A673 (cell line): ENCODE results near the gene VARS2. TPM values are rescaled to one million over a fixed set of nuclear protein-coding genes. Genes with fewer than 3 reads are reported as not detected.

Source experiments
- BruUV-seq: library from RNA; stranded (reverse); fragments of 400-500 nt; replicated peaks from 2 replicates; lab custom pipeline; 2021; lab: Mats Ljungman, UMichigan
- CTCF ChIA-PET: fragments of 300-600 bp; sonication (Branson Sonifier 250); formaldehyde crosslinking; loops from one replicate; lab custom pipeline; 2022; ENCODE audit warnings: antibody characterized with exemption; lab: Charles Lee
- POLR2A ChIA-PET: fragments of 300-600 bp; sonication (Branson Sonifier 250); formaldehyde crosslinking; loops from one replicate; lab custom pipeline; 2022; ENCODE audit warnings: antibody characterized with exemption; ENCODE audit not compliant: low non-redundant PET; lab: Charles Lee
- DNase-seq: peaks from one replicate; pipeline ENCODE4 v3.0.0-alpha.2; 2015; ENCODE audit warnings: low spot score
- H3K27ac ChIP-seq: fragments of 200-600 bp; sonication (generic); 2 replicates; pipeline ENCODE4 v1.5.1; 2016; ENCODE audit warnings: mixed run types, low read depth, mild to moderate bottlenecking, mixed read lengths, antibody characterized with exemption, low read length; ENCODE audit not compliant: poor library complexity, severe bottlenecking
- H3K27me3 ChIP-seq: fragments of 200-600 bp; sonication (generic); replicated peaks from 2 replicates; pipeline ENCODE4 v1.6.1; 2017; ENCODE audit warnings: mixed run types, low read depth, mild to moderate bottlenecking, mixed read lengths, antibody characterized with exemption, low read length; ENCODE audit not compliant: insufficient read depth, poor library complexity
- H3K36me3 ChIP-seq: fragments of 200-600 bp; sonication (generic); 2 replicates; pipeline ENCODE4 v1.6.1; 2016; ENCODE audit warnings: mixed run types, mild to moderate bottlenecking, mixed read lengths, antibody characterized with exemption, low read length; ENCODE audit not compliant: insufficient read depth, poor library complexity, severe bottlenecking
- H3K4me1 ChIP-seq: fragments of 200-600 bp; sonication (generic); 2 replicates; pipeline ENCODE4 v1.6.1; 2017; ENCODE audit warnings: mixed run types, mild to moderate bottlenecking, mixed read lengths, antibody characterized with exemption, low read length; ENCODE audit not compliant: insufficient read depth, poor library complexity, severe bottlenecking
- H3K4me3 ChIP-seq: fragments of 200-600 bp; sonication (generic); 2 replicates; pipeline ENCODE4 v1.5.1; 2016; ENCODE audit warnings: low read depth, mixed run types, mild to moderate bottlenecking, mixed read lengths, low read length; ENCODE audit not compliant: poor library complexity, severe bottlenecking
- H3K9me3 ChIP-seq: fragments of 200-600 bp; sonication (generic); 2 replicates; pipeline ENCODE4 v1.6.1; 2016; ENCODE audit warnings: mixed run types, low read depth, mild to moderate bottlenecking, mixed read lengths, antibody characterized with exemption, low read length; ENCODE audit not compliant: poor library complexity, severe bottlenecking
- CTCF ChIP-seq: fragments of 300-800, 200-600 bp; sonication (generic); conservative IDR thresholded peaks from 2 replicates; pipeline ENCODE4 v1.5.1; 2017; ENCODE audit warnings: low read depth, mild to moderate bottlenecking, antibody characterized with exemption, low read length, moderate library complexity, mixed read lengths
- EZH2 ChIP-seq: fragments of 200-600 bp; sonication (generic); IDR thresholded peaks from 2 replicates; pipeline ENCODE4 v1.6.1; 2017; ENCODE audit warnings: borderline replicate concordance, low read depth, mild to moderate bottlenecking, mixed read lengths, antibody characterized with exemption, low read length; ENCODE audit not compliant: poor library complexity, severe bottlenecking
- intact Hi-C: fragments of 100-400 bp; cut with micrococcal nuclease; formaldehyde crosslinking; loops from one replicate; pipeline ENCODE4 v1.10.0; 2022; ENCODE audit not compliant: unreplicated experiment
- total RNA-seq: library from RNA; stranded (reverse); gene quantifications from 2 replicates; pipeline ENCODE4 v1.2.3, GENCODE V29; 2021

Gene VARS2
- total RNA-seq, 1 experiment from 2014 or later: 48.4 TPM

- ChIA-PET POLR2A (no interaction called here), CTCF (interaction anchor here (0.6 to 3.5 kb wide), 5 partner anchors 127 to 171 kb away, joined by 3 to 37 read pairs (median 22); no protein-coding TSS in a partner anchor)
- intact Hi-C loops: loop anchor here (1.0 to 2.0 kb wide), 2 partner anchors 127 to 155 kb away; no protein-coding TSS in a partner anchor
- Histone ChIP-seq H3K36me3 (peaks cover 22% of the 10 kb centered on the region), H3K4me1 (peaks cover 13% of the 10 kb centered on the region), H3K4me3 (no peak overlapping the region), H3K27me3 (no peaks in the 10 kb centered on the region), H3K27ac (peak overlapping the region; percentile 75), H3K9me3 (no peaks in the 10 kb centered on the region)
- DNase-seq: peak; percentile 82
- peak; percentile 77 for TF ChIP-seq CTCF
- no peak for TF ChIP-seq EZH2
- no TSS peak for BruUV-seq
Measured at GRCh38 chr6:30915591-30915946, 1.5 kb downstream of the VARS2 start.

- ChIA-PET CTCF (interaction anchor here (0.7 to 1.2 kb wide), 3 partner anchors 49 to 154 kb away, joined by 3 to 5 read pairs (median 4); no protein-coding TSS in a partner anchor), POLR2A (no interaction called here)
- intact Hi-C loops: no loop called here
- H3K36me3 ChIP-seq: peaks cover 27% of the 10 kb centered on the region
- TF ChIP-seq EZH2 (no peak), CTCF (no peak)
- BruUV-seq: no TSS peak
- H3K4me3 ChIP-seq: no peak overlapping the region
- H3K27me3 ChIP-seq: no peaks in the 10 kb centered on the region
- H3K9me3 ChIP-seq: no peaks in the 10 kb centered on the region
- no peak for DNase-seq
- no peak overlapping the region for H3K27ac ChIP-seq
- peaks cover 13% of the 10 kb centered on the region for H3K4me1 ChIP-seq
Measured at GRCh38 chr6:30917041-30917440, 3.0 kb downstream of the VARS2 start.

- TF ChIP-seq CTCF (no peak), EZH2 (no peak)
- H3K36me3 ChIP-seq: peaks cover 27% of the 10 kb centered on the region
- CTCF ChIA-PET: interaction anchor here (0.7 to 1.2 kb wide), 3 partner anchors 50 to 153 kb away, joined by 3 to 5 read pairs (median 4); no protein-coding TSS in a partner anchor
- BruUV-seq: no TSS peak
- peaks cover 13% of the 10 kb centered on the region for H3K4me1 ChIP-seq
- no peaks in the 10 kb centered on the region for H3K9me3 ChIP-seq
- H3K27me3 ChIP-seq: no peaks in the 10 kb centered on the region
- no peak for DNase-seq
- POLR2A ChIA-PET: no interaction called here
- intact Hi-C loops: no loop called here
- no peak overlapping the region for H3K27ac ChIP-seq
- no peak overlapping the region for H3K4me3 ChIP-seq
Measured at GRCh38 chr6:30917487-30917886, 3.4 kb downstream of the VARS2 start.
